HEK293 (cell line): ENCODE results near the gene SORL1-AS1.

Experiments used
- CTCF ChIA-PET: fragments of 350-600 bp; formaldehyde crosslinking; extraction: SDS; loops from one replicate; lab custom pipeline; 2021; ENCODE audit warnings: antibody characterized with exemption; lab: Yijun Ruan, JAX
- POLR2A ChIA-PET: fragments of 300-600 bp; formaldehyde crosslinking; extraction: SDS; loops from one replicate; lab custom pipeline; 2020; ENCODE audit warnings: antibody characterized with exemption, inconsistent platforms; lab: Yijun Ruan, JAX
- H3K27ac ChIP-seq: fragments of 200-500 bp; sonication (Bioruptor generic); 2 replicates; pipeline ENCODE4 v1.5.1; 2014; ENCODE audit warnings: low read depth, low read length, control low read depth, inconsistent platforms; ENCODE audit errors: extremely low read depth
- H3K36me3 ChIP-seq, 2 experiments: fragments of 200-500 bp in 1 of 2; sonication (Bioruptor generic) in 1 of 2; 1 replicate in 1 of 2; 2 replicates in 1 of 2; pipeline ENCODE4 v1.5.1; 2014 to 2017; ENCODE audit warnings: inconsistent platforms in 2 of 2, low read length in 2 of 2; ENCODE audit not compliant: control insufficient read depth in 2 of 2, insufficient read depth in 1 of 2
- H3K4me1 ChIP-seq: fragments of 200-500 bp; sonication (Bioruptor generic); 2 replicates; pipeline ENCODE4 v1.5.1; 2014; ENCODE audit warnings: mild to moderate bottlenecking, low read length, inconsistent platforms; ENCODE audit not compliant: control insufficient read depth, insufficient read depth
- H3K4me3 ChIP-seq: 2 replicates; pipeline ENCODE4 v1.5.1; 2011; ENCODE audit warnings: low read depth, mild to moderate bottlenecking, control low read depth, low read length, moderate library complexity
- H3K9me3 ChIP-seq: fragments of 200-500 bp; sonication (Bioruptor generic); 2 replicates; pipeline ENCODE4 v1.5.1; 2014; ENCODE audit warnings: low read depth, low read length, inconsistent platforms; ENCODE audit not compliant: control insufficient read depth, insufficient read depth
- GFI1B ChIP-seq: fragments of 450-650 bp; formaldehyde crosslinking; IDR thresholded peaks from 2 replicates; pipeline ENCODE4 v1.5.1; 2016; ENCODE audit warnings: missing biosample characterization, missing genetic modification characterization
- GLIS1 ChIP-seq: fragments of 450-650 bp; formaldehyde crosslinking; IDR thresholded peaks from 2 replicates; pipeline ENCODE4 v1.5.1; 2016; ENCODE audit warnings: missing biosample characterization, missing genetic modification characterization
- HOXC10 ChIP-seq: sonication (generic); formaldehyde crosslinking; IDR thresholded peaks from 2 replicates; pipeline ENCODE4 v1.8.1; 2023; ENCODE audit warnings: mild to moderate bottlenecking, missing genetic modification reagents
- KLF10 ChIP-seq: fragments of 450-650 bp; IDR thresholded peaks from 2 replicates; pipeline ENCODE4 v1.5.1; 2018; ENCODE audit warnings: missing biosample characterization, mild to moderate bottlenecking, missing genetic modification characterization
- SETDB1 ChIP-seq: IDR thresholded peaks from one replicate; pipeline ENCODE4 v1.6.1; 2017; ENCODE audit warnings: mild to moderate bottlenecking, low read length, moderate library complexity, mixed read lengths; ENCODE audit not compliant: insufficient read length
- SP2 ChIP-seq: fragments of 450-650 bp; formaldehyde crosslinking; IDR thresholded peaks from 2 replicates; pipeline ENCODE4 v1.5.1; 2016; ENCODE audit warnings: missing biosample characterization, missing genetic modification characterization
- SP3 ChIP-seq: fragments of 450-650 bp; formaldehyde crosslinking; IDR thresholded peaks from 2 replicates; pipeline ENCODE4 v1.5.1; 2016; ENCODE audit warnings: missing biosample characterization, missing genetic modification characterization
- ZBTB10 ChIP-seq: fragments of 450-650 bp; formaldehyde crosslinking; IDR thresholded peaks from 2 replicates; pipeline ENCODE4 v1.5.1; 2016; ENCODE audit warnings: missing biosample characterization, missing genetic modification characterization
- ZFP69B ChIP-seq: fragments of 450-650 bp; formaldehyde crosslinking; IDR thresholded peaks from 2 replicates; pipeline ENCODE4 v1.5.1; 2016; ENCODE audit warnings: missing biosample characterization, missing genetic modification characterization
- ZNF16 ChIP-seq: fragments of 450-650 bp; formaldehyde crosslinking; IDR thresholded peaks from 2 replicates; pipeline ENCODE4 v1.5.1; 2016; ENCODE audit warnings: low read depth, missing biosample characterization, missing genetic modification characterization
- ZNF174 ChIP-seq: fragments of 450-650 bp; formaldehyde crosslinking; IDR thresholded peaks from 2 replicates; pipeline ENCODE4 v1.5.0; 2017; ENCODE audit warnings: missing biosample characterization, mild to moderate bottlenecking, missing genetic modification characterization
- ZNF2 ChIP-seq: fragments of 450-650 bp; formaldehyde crosslinking; IDR thresholded peaks from 2 replicates; pipeline ENCODE4 v1.5.1; 2016; ENCODE audit warnings: missing biosample characterization, missing genetic modification characterization
- ZNF426 ChIP-seq: fragments of 450-650 bp; formaldehyde crosslinking; IDR thresholded peaks from 2 replicates; pipeline ENCODE4 v1.5.1; 2017; ENCODE audit warnings: missing biosample characterization, missing genetic modification characterization, mild to moderate bottlenecking, inconsistent platforms, moderate library complexity
- ZNF501 ChIP-seq: fragments of 450-650 bp; formaldehyde crosslinking; IDR thresholded peaks from 2 replicates; pipeline ENCODE4 v1.5.1; 2016; ENCODE audit warnings: missing biosample characterization, missing genetic modification characterization
- ZNF521 ChIP-seq: fragments of 450-650 bp; formaldehyde crosslinking; IDR thresholded peaks from 2 replicates; pipeline ENCODE4 v1.5.1; 2017; ENCODE audit warnings: missing biosample characterization, mild to moderate bottlenecking, missing genetic modification characterization
- ZNF530 ChIP-seq: fragments of 450-650 bp; formaldehyde crosslinking; IDR thresholded peaks from 2 replicates; pipeline ENCODE4 v1.5.1; 2016; ENCODE audit warnings: low read depth, missing biosample characterization, missing genetic modification characterization
- ZNF549 ChIP-seq: fragments of 450-650 bp; IDR thresholded peaks from 2 replicates; pipeline ENCODE4 v1.5.1; 2018; ENCODE audit warnings: missing biosample characterization, missing genetic modification characterization, mild to moderate bottlenecking, inconsistent platforms, moderate library complexity
- ZNF596 ChIP-seq: fragments of 450-650 bp; IDR thresholded peaks from 2 replicates; pipeline ENCODE4 v1.5.0; 2018; ENCODE audit warnings: missing biosample characterization, mild to moderate bottlenecking, missing genetic modification characterization, moderate library complexity
- ZNF610 ChIP-seq: fragments of 450-650 bp; formaldehyde crosslinking; IDR thresholded peaks from 2 replicates; pipeline ENCODE4 v1.5.1; 2016; ENCODE audit warnings: missing biosample characterization, missing genetic modification characterization, borderline replicate concordance
- ZNF660 ChIP-seq: fragments of 450-650 bp; IDR thresholded peaks from 2 replicates; pipeline ENCODE4 v1.5.1; 2018; ENCODE audit warnings: missing biosample characterization, mild to moderate bottlenecking, missing genetic modification characterization
- ZNF785 ChIP-seq: fragments of 450-650 bp; formaldehyde crosslinking; IDR thresholded peaks from 2 replicates; pipeline ENCODE4 v1.5.1; 2016; ENCODE audit warnings: missing biosample characterization, missing genetic modification characterization
- ZSCAN16 ChIP-seq: fragments of 450-650 bp; formaldehyde crosslinking; IDR thresholded peaks from 2 replicates; pipeline ENCODE4 v1.5.1; 2016; ENCODE audit warnings: missing biosample characterization, missing genetic modification characterization
- ZXDB ChIP-seq: fragments of 450-650 bp; formaldehyde crosslinking; IDR thresholded peaks from 2 replicates; pipeline ENCODE4 v1.5.1; 2016; ENCODE audit warnings: missing biosample characterization, missing genetic modification characterization
- TF ChIP-seq, protein P1 (sequence below): fragments of 450-650 bp; formaldehyde crosslinking; IDR thresholded peaks from 2 replicates; pipeline ENCODE4 v1.5.1; 2016; ENCODE audit warnings: missing biosample characterization, missing genetic modification characterization
- TF ChIP-seq, protein P2 (sequence below): fragments of 450-650 bp; formaldehyde crosslinking; IDR thresholded peaks from 2 replicates; pipeline ENCODE4 v1.5.1; 2016; ENCODE audit warnings: missing biosample characterization, missing genetic modification characterization

SORL1-AS1 gene

GRCh38 chr11:121474680-121475079 lies 21.9 kb upstream of the SORL1-AS1 start:
- Histone ChIP-seq H3K4me1 (no peaks in the 10 kb centered on the region), H3K36me3 (peaks cover 0 to 4% of the 10 kb centered on the region in 2 experiments; a peak in 1 of 3 replicates), H3K27ac (no peak overlapping the region), H3K9me3 (no peaks in the 10 kb centered on the region), H3K4me3 (no peak overlapping the region)
- CTCF ChIA-PET, result interaction anchor here (1.4 kb wide), 1 partner anchor 155 kb away, joined by 4 read pairs; no protein-coding TSS in a partner anchor
- POLR2A ChIA-PET, result no interaction called here
- TF ChIP-seq HOXC10 (CRISPR knock-in tag) (no peak), ZXDB (tag by site-specific recombination) (no peak), ZFP69B (tag by site-specific recombination) (no peak), ZBTB10 (tag by site-specific recombination) (no peak)

- H3K36me3 ChIP-seq, result no peaks in the 10 kb centered on the region
- CTCF ChIA-PET, result interaction anchor here (0.7 kb wide), 1 partner anchor 129 kb away, joined by 5 read pairs; no protein-coding TSS in a partner anchor
- H3K27ac ChIP-seq, result no peak overlapping the region
- POLR2A ChIA-PET, result no interaction called here
- no peak overlapping the region for H3K4me3 ChIP-seq
- H3K4me1 ChIP-seq, result no peaks in the 10 kb centered on the region
- no peak for TF ChIP-seq SETDB1
- TF ChIP-seq ZNF660, result no peak
- TF ChIP-seq ZNF549 (tag by site-specific recombination), result no peak
- no peak for TF ChIP-seq ZNF2
- no peak for TF ChIP-seq ZNF174 (tag by site-specific recombination)
- TF ChIP-seq, protein P1, sequence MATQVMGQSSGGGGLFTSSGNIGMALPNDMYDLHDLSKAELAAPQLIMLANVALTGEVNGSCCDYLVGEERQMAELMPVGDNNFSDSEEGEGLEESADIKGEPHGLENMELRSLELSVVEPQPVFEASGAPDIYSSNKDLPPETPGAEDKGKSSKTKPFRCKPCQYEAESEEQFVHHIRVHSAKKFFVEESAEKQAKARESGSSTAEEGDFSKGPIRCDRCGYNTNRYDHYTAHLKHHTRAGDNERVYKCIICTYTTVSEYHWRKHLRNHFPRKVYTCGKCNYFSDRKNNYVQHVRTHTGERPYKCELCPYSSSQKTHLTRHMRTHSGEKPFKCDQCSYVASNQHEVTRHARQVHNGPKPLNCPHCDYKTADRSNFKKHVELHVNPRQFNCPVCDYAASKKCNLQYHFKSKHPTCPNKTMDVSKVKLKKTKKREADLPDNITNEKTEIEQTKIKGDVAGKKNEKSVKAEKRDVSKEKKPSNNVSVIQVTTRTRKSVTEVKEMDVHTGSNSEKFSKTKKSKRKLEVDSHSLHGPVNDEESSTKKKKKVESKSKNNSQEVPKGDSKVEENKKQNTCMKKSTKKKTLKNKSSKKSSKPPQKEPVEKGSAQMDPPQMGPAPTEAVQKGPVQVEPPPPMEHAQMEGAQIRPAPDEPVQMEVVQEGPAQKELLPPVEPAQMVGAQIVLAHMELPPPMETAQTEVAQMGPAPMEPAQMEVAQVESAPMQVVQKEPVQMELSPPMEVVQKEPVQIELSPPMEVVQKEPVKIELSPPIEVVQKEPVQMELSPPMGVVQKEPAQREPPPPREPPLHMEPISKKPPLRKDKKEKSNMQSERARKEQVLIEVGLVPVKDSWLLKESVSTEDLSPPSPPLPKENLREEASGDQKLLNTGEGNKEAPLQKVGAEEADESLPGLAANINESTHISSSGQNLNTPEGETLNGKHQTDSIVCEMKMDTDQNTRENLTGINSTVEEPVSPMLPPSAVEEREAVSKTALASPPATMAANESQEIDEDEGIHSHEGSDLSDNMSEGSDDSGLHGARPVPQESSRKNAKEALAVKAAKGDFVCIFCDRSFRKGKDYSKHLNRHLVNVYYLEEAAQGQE (tag by site-specific recombination), result 0 out of 2 replicates have a peak, but pooled peaks have one; percentile 25
- no peak for TF ChIP-seq ZNF610 (tag by site-specific recombination)
- TF ChIP-seq ZNF426 (tag by site-specific recombination), result no peak
- TF ChIP-seq, all 188 proteins: peak for 1
- no peaks in the 10 kb centered on the region for H3K9me3 ChIP-seq
Observed at GRCh38 chr11:121473064-121473777, 20.5 kb upstream of the SORL1-AS1 start.

GRCh38 chr11:121472312-121472711 lies 19.5 kb upstream of the SORL1-AS1 start:
- ChIA-PET CTCF (interaction anchor here (0.7 kb wide), 1 partner anchor 130 kb away, joined by 5 read pairs; no protein-coding TSS in a partner anchor), POLR2A (no interaction called here)
- Histone ChIP-seq H3K4me3 (no peak overlapping the region), H3K36me3 (no peaks in the 10 kb centered on the region), H3K27ac (no peak overlapping the region), H3K9me3 (no peaks in the 10 kb centered on the region), H3K4me1 (0 out of 2 replicates have a peak, but pooled peaks cover 3% of the 10 kb centered on the region)
- no peak for TF ChIP-seq ZNF596 (tag by site-specific recombination)
- no peak for TF ChIP-seq ZNF785 (tag by site-specific recombination)
- TF ChIP-seq GLIS1 (tag by site-specific recombination), result no peak
- no peak for TF ChIP-seq GFI1B (tag by site-specific recombination)
- no peak for TF ChIP-seq ZNF16 (tag by site-specific recombination)
- TF ChIP-seq SP2, result no peak
- TF ChIP-seq ZSCAN16 (tag by site-specific recombination), result no peak
- TF ChIP-seq ZNF521, result no peak
- TF ChIP-seq, protein P2, sequence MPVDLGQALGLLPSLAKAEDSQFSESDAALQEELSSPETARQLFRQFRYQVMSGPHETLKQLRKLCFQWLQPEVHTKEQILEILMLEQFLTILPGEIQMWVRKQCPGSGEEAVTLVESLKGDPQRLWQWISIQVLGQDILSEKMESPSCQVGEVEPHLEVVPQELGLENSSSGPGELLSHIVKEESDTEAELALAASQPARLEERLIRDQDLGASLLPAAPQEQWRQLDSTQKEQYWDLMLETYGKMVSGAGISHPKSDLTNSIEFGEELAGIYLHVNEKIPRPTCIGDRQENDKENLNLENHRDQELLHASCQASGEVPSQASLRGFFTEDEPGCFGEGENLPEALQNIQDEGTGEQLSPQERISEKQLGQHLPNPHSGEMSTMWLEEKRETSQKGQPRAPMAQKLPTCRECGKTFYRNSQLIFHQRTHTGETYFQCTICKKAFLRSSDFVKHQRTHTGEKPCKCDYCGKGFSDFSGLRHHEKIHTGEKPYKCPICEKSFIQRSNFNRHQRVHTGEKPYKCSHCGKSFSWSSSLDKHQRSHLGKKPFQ (tag by site-specific recombination), result no peak
- no peak for TF ChIP-seq KLF10 (tag by site-specific recombination)
- no peak for TF ChIP-seq SP3 (tag by site-specific recombination)
- TF ChIP-seq ZNF501 (tag by site-specific recombination), result no peak
- TF ChIP-seq ZNF530, result no peak
